ENCODE measurements around the gene NRXN2.

DNA sequence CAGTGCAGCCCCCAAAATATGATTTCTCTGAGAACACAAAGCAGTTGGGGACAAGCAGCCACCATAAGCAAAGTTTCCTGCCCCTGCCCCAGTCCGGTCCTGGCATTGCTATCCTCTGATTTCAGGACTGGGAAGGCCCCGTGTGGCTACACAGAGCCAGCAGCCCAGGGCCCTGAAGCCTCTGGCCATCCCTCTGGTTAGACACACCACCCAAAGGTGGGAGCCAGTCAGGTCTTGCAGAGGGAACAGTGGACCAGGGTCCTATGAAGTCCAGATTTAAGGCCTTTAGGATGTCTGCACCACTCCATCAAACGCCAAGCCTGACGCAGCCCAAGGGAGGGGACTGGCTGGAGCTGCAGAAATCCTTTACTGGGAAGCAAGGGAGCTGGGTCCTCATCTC, 68.6 kb downstream of the NRXN2 start:
- no peak for TF ChIP-seq POLR2A (IDR thresholded peaks at IDR 0.05)
- TF ChIP-seq, protein P1, sequence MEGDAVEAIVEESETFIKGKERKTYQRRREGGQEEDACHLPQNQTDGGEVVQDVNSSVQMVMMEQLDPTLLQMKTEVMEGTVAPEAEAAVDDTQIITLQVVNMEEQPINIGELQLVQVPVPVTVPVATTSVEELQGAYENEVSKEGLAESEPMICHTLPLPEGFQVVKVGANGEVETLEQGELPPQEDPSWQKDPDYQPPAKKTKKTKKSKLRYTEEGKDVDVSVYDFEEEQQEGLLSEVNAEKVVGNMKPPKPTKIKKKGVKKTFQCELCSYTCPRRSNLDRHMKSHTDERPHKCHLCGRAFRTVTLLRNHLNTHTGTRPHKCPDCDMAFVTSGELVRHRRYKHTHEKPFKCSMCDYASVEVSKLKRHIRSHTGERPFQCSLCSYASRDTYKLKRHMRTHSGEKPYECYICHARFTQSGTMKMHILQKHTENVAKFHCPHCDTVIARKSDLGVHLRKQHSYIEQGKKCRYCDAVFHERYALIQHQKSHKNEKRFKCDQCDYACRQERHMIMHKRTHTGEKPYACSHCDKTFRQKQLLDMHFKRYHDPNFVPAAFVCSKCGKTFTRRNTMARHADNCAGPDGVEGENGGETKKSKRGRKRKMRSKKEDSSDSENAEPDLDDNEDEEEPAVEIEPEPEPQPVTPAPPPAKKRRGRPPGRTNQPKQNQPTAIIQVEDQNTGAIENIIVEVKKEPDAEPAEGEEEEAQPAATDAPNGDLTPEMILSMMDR (IDR thresholded peaks at IDR 0.05), result no peak

Measured in heart left ventricle (tissue), 13 donors.